IPS DF 6.9 (cell line): Measurements from ENCODE around the gene C9orf78.
A peak's percentile ranks its signal among the peaks of the same experiment; 100 is the strongest.

Experiments used
- DNase-seq: peaks from one replicate; pipeline ENCODE4 v3.0.0-alpha.2; 2013; ENCODE audit warnings: low read depth, low spot score
- H3K27ac ChIP-seq: one replicate; pipeline ENCODE4 v1.5.1; 2013; ENCODE audit warnings: low read length, control low read depth
- H3K27me3 ChIP-seq: 2 replicates; pipeline ENCODE4 v1.6.1; 2013; ENCODE audit warnings: mild to moderate bottlenecking, low read length; ENCODE audit not compliant: control insufficient read depth, insufficient read depth
- H3K36me3 ChIP-seq: 2 replicates; pipeline ENCODE4 v1.6.1; 2013; ENCODE audit warnings: low read length; ENCODE audit not compliant: control insufficient read depth, insufficient read depth
- H3K4me1 ChIP-seq: 2 replicates; pipeline ENCODE4 v1.6.1; 2013; ENCODE audit warnings: low read length; ENCODE audit not compliant: control insufficient read depth, insufficient read depth
- H3K4me3 ChIP-seq: 2 replicates; pipeline ENCODE4 v1.5.1; 2013; ENCODE audit warnings: mild to moderate bottlenecking, low read length
- H3K9me3 ChIP-seq: 2 replicates; pipeline ENCODE4 v1.6.1; 2013; ENCODE audit warnings: low read length, inconsistent platforms; ENCODE audit not compliant: control insufficient read depth, insufficient read depth
- WGBS: extraction: QIAGEN DNeasy Blood & Tissue Kit; methylation state at CpG from one replicate; pipeline ENCODE4 v1.1.7; 2013; ENCODE audit warnings: mixed read lengths, missing lambda C conversion rate; ENCODE audit not compliant: insufficient read length, insufficient coverage; 5-methylcytosine and 5-hydroxymethylcytosine counted together

The C9orf78 gene

GRCh38 chr9:129839324-129840023 is 4.4 kb upstream of the C9orf78 start:
- no CpG with 5 or more reads among the region's 10 CpGs for WGBS
- Histone ChIP-seq H3K27me3 (no peaks in the 10 kb centered on the region), H3K4me1 (peaks cover 7% of the 10 kb centered on the region; the same call in 1 of the 2 replicates), H3K9me3 (no peaks in the 10 kb centered on the region), H3K4me3 (no peak overlapping the region), H3K36me3 (no peaks in the 10 kb centered on the region), H3K27ac (no peak overlapping the region)
- DNase-seq = no peak

GRCh38 chr9:129838707-129839259 is 3.7 kb upstream of the C9orf78 start:
- Histone ChIP-seq H3K4me1 (peaks cover 7% of the 10 kb centered on the region; the same call in 1 of the 2 replicates), H3K27me3 (no peaks in the 10 kb centered on the region), H3K27ac (no peak overlapping the region), H3K9me3 (no peaks in the 10 kb centered on the region), H3K36me3 (no peaks in the 10 kb centered on the region), H3K4me3 (no peak overlapping the region)
- WGBS = no CpG with 5 or more reads among the region's 12 CpGs
- DNase-seq = no peak

- Histone ChIP-seq H3K27me3 (no peaks in the 10 kb centered on the region), H3K9me3 (no peaks in the 10 kb centered on the region), H3K27ac (no peak overlapping the region), H3K36me3 (no peaks in the 10 kb centered on the region; the same call in 1 of the 2 replicates), H3K4me3 (no peak overlapping the region; the same call in 1 of the 2 replicates), H3K4me1 (peaks cover 7% of the 10 kb centered on the region; the same call in 1 of the 2 replicates)
- no CpG with 5 or more reads among the region's 16 CpGs for WGBS
- no peak for DNase-seq
Observed at GRCh38 chr9:129836311-129837007, 1.4 kb upstream of the C9orf78 start.

- WGBS = no CpG with 5 or more reads among the region's 19 CpGs
- DNase-seq = no peak
- H3K4me3 ChIP-seq = peak overlapping the region; percentile 69
- H3K36me3 ChIP-seq = peaks cover under 1% of the 10 kb centered on the region; the same call in 1 of the 2 replicates
- H3K27me3 ChIP-seq = no peaks in the 10 kb centered on the region
- no peak overlapping the region for H3K27ac ChIP-seq
- H3K4me1 ChIP-seq = peaks cover 7% of the 10 kb centered on the region; the same call in 1 of the 2 replicates
- H3K9me3 ChIP-seq = no peaks in the 10 kb centered on the region
Observed at GRCh38 chr9:129835860-129836223, 767 bp upstream of the C9orf78 start.

- DNase-seq = no peak
- Histone ChIP-seq H3K4me1 (0 out of 2 replicates have a peak, but pooled peaks cover 3% of the 10 kb centered on the region), H3K27ac (no peak overlapping the region), H3K4me3 (peak overlapping the region; percentile 80), H3K27me3 (no peaks in the 10 kb centered on the region), H3K36me3 (peaks cover 4% of the 10 kb centered on the region; the same call in 1 of the 2 replicates), H3K9me3 (no peaks in the 10 kb centered on the region)
- WGBS = no CpG with 5 or more reads among the region's 32 CpGs
Observed at GRCh38 chr9:129834489-129835127, 467 bp downstream of the C9orf78 start.

- H3K4me1 ChIP-seq = 0 out of 2 replicates have a peak, but pooled peaks cover 3% of the 10 kb centered on the region
- DNase-seq = no peak
- H3K4me3 ChIP-seq = no peak overlapping the region
- no peak overlapping the region for H3K27ac ChIP-seq
- no peaks in the 10 kb centered on the region for H3K27me3 ChIP-seq
- WGBS = no CpG with 5 or more reads among the region's 1 CpG
- no peaks in the 10 kb centered on the region for H3K9me3 ChIP-seq
- H3K36me3 ChIP-seq = peaks cover 16% of the 10 kb centered on the region; the same call in 1 of the 2 replicates
Observed at GRCh38 chr9:129832982-129833381, 2.1 kb downstream of the C9orf78 start.

GRCh38 chr9:129828969-129829368 is 6.1 kb downstream of the C9orf78 start:
- peaks cover 16% of the 10 kb centered on the region; the same call in 1 of the 2 replicates for H3K36me3 ChIP-seq
- no peaks in the 10 kb centered on the region for H3K9me3 ChIP-seq
- no peaks in the 10 kb centered on the region for H3K27me3 ChIP-seq
- no peak for DNase-seq
- no peaks in the 10 kb centered on the region for H3K4me1 ChIP-seq
- no CpG with 5 or more reads among the region's 10 CpGs for WGBS
- no peak overlapping the region for H3K4me3 ChIP-seq
- no peak overlapping the region for H3K27ac ChIP-seq

GRCh38 chr9:129828051-129828450 is 7.0 kb downstream of the C9orf78 start:
- H3K9me3 ChIP-seq = no peaks in the 10 kb centered on the region
- no peak overlapping the region for H3K27ac ChIP-seq
- WGBS = no CpG with 5 or more reads among the region's 9 CpGs
- no peaks in the 10 kb centered on the region for H3K4me1 ChIP-seq
- no peak overlapping the region for H3K4me3 ChIP-seq
- peaks cover 16% of the 10 kb centered on the region; the same call in 1 of the 2 replicates for H3K36me3 ChIP-seq
- H3K27me3 ChIP-seq = no peaks in the 10 kb centered on the region
- DNase-seq = no peak

- no peaks in the 10 kb centered on the region for H3K9me3 ChIP-seq
- H3K4me3 ChIP-seq = no peak overlapping the region
- WGBS = no CpG with 5 or more reads among the region's 1 CpG
- DNase-seq = no peak
- peaks cover 16% of the 10 kb centered on the region for H3K36me3 ChIP-seq
- no peaks in the 10 kb centered on the region for H3K27me3 ChIP-seq
- H3K27ac ChIP-seq = no peak overlapping the region
- H3K4me1 ChIP-seq = no peaks in the 10 kb centered on the region
Observed at GRCh38 chr9:129826759-129827158, 8.3 kb downstream of the C9orf78 start.

GRCh38 chr9:129826344-129826743 is 8.7 kb downstream of the C9orf78 start:
- H3K9me3 ChIP-seq = no peaks in the 10 kb centered on the region
- no peak overlapping the region for H3K4me3 ChIP-seq
- H3K36me3 ChIP-seq = peaks cover 17% of the 10 kb centered on the region
- no peak for DNase-seq
- WGBS = no CpG with 5 or more reads among the region's 6 CpGs
- no peak overlapping the region for H3K27ac ChIP-seq
- H3K4me1 ChIP-seq = no peaks in the 10 kb centered on the region
- no peaks in the 10 kb centered on the region for H3K27me3 ChIP-seq
